WI38 (cell line): Measurements from ENCODE around the gene FOXO3.

ENCODE experiments used
- H3K4me3 ChIP-seq: 2 replicates; pipeline ENCODE4 v1.5.1; 2011; ENCODE audit warnings: low read depth, mild to moderate bottlenecking, control low read depth, low read length
- TF ChIP-seq, protein P1 (sequence below): IDR thresholded peaks from 2 replicates; pipeline ENCODE4 v1.5.1; 2012; ENCODE audit warnings: low read depth, mild to moderate bottlenecking, control low read depth, low read length

FOXO3 gene

GRCh38 chr6:108585359-108585758, 24.6 kb downstream of the FOXO3 start:
- H3K4me3 ChIP-seq: no peak overlapping the region
- TF ChIP-seq, protein P1, sequence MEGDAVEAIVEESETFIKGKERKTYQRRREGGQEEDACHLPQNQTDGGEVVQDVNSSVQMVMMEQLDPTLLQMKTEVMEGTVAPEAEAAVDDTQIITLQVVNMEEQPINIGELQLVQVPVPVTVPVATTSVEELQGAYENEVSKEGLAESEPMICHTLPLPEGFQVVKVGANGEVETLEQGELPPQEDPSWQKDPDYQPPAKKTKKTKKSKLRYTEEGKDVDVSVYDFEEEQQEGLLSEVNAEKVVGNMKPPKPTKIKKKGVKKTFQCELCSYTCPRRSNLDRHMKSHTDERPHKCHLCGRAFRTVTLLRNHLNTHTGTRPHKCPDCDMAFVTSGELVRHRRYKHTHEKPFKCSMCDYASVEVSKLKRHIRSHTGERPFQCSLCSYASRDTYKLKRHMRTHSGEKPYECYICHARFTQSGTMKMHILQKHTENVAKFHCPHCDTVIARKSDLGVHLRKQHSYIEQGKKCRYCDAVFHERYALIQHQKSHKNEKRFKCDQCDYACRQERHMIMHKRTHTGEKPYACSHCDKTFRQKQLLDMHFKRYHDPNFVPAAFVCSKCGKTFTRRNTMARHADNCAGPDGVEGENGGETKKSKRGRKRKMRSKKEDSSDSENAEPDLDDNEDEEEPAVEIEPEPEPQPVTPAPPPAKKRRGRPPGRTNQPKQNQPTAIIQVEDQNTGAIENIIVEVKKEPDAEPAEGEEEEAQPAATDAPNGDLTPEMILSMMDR: no peak

GRCh38 chr6:108585921-108586536, 25.3 kb downstream of the FOXO3 start:
- no peak overlapping the region for H3K4me3 ChIP-seq
- TF ChIP-seq, protein P1: no peak

DNA sequence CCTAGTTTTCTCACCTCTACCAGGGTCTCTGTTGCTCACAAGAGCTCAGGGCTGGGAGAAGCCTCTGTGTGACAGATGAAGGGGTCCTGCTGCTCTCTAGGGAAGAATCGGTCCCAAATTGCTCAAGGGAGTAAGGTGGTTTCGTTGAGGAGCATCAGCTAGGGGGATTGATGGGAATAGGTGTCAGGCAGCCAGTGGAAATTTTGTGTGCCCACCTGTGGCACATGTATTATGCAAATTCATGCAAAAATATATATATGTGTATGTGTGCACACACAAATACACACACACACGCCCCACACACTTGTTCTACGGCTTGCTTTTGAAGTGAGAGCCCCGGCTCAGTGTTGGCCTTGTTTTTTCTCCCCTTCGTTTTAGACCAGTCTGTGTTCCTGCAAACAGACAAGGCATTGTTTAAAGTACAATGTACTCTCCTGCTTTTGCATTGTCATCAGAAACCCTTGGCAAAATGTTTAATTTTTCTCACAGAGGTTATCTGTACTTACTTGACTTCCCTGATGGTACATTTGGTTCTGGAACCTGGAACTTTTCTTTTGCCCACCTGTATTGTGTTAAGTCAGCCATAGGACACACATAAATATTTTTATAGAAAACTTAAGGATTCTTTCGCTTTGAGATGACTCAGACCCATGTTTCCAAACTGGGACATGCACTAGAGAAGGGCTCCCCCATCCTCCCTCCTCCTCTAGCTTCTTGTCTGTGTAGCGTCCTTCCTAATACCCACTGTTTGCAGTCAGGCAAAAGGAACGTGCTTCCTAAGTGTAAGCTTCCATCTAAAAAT, 26.7 kb downstream of the FOXO3 start:
- TF ChIP-seq, protein P1: no peak
- 0 out of 2 replicates have a peak overlapping the region, but pooled peaks have one; percentile 8 for H3K4me3 ChIP-seq

DNA sequence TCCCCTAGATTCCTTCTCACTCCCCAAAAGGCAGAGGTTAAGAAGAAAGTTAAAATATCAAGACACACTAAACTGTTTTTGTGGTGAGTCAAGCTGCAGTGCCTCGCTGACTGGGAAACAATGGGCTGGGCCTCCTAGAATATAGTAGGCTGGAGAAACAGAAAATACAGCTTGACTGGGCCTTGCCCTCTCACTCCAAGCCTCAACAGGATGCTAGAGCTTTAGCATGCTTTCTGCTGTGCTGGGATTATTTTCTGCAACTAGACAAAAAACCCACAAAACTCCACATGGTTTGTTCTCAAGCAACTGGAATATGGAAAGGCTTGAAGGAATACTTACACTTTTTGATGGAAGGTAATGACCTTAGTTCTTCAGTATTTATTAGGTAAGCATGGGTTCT, 27.9 kb downstream of the FOXO3 start:
- TF ChIP-seq, protein P1: no peak

DNA sequence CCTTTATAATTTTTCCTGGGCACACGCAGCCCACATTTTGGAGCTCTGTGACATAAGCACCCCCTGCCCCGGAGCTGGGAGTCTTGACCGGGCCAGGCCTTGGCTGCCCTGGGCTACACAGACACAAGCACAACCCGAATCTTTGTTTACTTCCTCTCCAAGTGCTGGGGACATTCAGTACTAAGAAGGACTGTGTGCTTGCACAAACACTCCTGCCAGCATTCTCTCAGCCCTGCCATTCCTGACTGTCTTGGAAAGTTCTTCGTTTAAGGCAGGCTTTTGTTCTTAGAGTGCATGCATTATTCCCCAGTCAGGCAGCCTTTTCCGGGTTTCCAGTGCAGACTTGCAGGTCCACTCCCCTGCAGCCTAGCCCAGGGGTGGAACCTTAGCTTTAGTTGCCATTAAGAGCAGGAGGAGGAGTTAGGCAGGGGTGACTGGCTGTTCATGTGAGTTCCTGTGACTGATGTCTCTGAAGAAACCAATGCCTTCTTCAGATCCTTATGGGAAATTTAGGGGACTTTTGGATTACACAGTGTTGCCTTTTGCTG, 28.6 kb downstream of the FOXO3 start:
- TF ChIP-seq, protein P1: no peak
- H3K4me3 ChIP-seq: no peak overlapping the region

More for the DNA sequence above, 27.9 kb downstream of the FOXO3 start:
- H3K4me3 ChIP-seq: no peak overlapping the region

GRCh38 chr6:108591040-108591816, 30.5 kb downstream of the FOXO3 start:
- TF ChIP-seq, protein P1: no peak
- H3K4me3 ChIP-seq: peak overlapping the region; percentile 33
